ENCODE results near the gene RNF141.

Gene RNF141

DNA sequence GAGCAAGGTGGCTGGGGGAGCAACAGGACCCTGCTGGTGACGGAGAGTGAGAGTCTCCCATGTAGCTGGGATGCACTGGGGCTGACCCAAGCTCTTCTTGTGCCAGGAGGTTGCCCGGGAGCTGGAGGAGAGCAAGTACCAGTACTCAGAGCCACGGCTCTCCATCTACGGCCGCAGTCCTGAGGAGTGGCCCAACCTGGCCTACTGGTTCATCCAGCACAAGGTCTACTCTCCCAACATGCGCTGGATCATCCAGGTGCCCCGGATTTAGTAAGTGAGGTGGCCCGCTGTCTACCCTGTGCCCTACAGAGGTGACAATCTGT lies 45.6 kb downstream of the RNF141 start:
- DNase-seq, result no peak

DNA sequence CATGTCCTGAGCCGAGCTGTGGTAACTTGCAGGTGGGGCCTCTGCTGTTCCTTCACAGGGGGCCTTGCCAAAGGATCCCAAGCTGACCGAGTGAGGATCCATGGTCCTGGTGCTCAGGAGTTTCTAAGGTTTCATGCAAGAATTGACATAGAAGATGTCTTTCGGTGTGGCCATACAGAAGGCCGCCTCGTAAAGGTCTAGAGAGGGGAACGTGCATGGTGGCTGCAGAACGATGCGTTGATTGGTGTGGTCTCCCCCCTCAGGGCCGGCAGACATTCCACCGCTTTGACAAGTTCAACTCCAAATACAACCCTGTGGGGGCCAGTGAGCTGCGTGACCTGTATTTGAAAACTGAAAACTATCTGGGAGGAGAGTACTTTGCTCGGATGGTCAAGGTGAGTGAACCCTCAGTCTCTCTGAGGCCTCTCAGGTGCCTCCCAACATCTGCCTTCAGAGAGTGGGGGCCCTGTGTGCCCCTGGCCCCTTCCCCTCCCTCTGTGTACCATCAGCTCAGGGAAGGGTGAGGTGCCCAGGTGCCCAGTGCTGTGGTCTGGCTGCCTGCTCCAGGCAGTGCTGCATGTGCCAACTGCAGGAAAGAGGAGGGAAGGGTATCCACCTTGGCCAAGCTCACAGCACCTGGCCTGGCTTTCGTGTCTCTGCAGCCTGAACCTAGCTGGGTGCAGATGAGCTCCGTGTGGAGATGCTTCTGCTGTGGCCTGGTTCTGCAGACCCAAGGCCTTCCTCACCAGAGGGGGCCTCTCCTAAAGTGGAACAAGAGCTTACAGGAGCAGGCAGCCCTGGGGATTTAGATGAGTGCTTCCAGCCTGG lies 46.1 kb downstream of the RNF141 start:
- DNase-seq, result no peak

DNA sequence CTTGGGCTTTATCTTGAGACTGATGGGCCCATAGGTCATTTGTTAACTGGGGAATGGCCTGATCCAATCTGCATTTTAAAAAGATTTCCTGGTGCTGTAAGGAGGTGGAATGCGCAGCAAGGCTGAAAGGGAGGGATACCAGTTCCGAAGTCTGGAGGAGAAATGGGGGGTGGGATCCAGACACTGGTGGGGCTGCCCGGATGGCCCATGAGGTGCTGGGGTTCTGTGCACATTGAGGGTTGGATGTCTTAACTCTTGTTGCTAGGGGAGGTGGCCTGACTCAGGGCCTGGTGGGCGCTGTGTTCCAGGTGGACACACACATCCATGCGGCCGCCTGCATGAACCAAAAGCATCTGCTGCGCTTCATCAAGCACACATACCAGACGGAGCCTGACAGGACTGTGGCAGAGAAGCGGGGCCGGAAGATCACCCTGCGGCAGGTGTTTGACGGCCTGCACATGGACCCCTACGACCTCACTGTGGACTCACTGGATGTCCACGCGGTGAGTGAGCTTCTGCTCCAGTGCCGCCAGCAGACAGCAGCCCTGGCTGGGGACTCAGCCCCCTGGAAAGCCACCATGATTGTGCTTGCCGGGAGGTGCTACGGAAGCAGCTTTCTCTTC lies 47.8 kb downstream of the RNF141 start:
- no peak for DNase-seq

- DNase-seq, result no peak
Measured at GRCh38 chr11:10492084-10492483, 48.9 kb downstream of the RNF141 start.

DNA sequence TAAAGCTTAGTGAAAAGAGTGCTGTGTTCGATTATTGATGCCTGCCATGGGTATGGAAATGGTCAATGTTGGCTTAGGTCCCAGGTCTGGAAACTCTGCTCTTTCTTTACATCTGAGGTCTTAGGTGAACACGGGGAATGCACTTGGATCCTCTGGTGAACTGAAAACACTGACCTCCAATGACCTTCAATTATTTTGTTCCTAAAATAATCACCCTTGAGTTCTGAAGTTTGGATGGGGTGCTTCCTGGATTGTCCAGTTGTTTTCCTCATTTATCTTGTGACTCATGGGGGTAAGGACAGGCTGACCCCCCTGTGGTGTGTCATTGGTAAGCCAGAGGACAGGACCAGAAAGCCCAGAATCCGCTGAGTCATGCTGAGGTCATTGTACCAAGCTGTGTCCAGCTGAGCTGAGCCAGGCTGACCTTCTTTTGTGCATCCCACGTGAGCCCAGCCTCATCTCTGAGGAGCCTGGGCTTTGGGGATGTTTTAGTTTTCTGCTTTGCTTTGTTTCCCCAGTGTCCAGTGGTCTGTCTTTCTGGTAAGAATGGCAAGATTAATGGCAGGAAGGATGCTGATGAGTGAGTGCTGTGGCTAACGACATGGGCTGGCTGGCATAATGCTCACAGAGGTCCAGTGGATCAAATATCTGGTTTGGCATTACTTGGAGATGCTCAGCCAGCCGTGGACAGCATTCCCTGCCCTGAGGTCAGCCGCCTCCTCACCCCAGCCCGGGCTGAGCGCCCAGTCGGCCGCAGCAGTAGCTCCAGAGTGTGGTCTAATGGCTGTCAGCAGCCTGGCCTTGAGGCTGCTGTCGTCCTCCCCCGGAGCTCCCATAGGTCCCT lies 50.4 kb downstream of the RNF141 start:
- peak; percentile 9 for DNase-seq

GRCh38 chr11:10490032-10490397 lies 51.0 kb downstream of the RNF141 start:
- no peak for DNase-seq

- DNase-seq, result peak; percentile 68
Measured at GRCh38 chr11:10488934-10489691, 51.9 kb downstream of the RNF141 start.

DNA sequence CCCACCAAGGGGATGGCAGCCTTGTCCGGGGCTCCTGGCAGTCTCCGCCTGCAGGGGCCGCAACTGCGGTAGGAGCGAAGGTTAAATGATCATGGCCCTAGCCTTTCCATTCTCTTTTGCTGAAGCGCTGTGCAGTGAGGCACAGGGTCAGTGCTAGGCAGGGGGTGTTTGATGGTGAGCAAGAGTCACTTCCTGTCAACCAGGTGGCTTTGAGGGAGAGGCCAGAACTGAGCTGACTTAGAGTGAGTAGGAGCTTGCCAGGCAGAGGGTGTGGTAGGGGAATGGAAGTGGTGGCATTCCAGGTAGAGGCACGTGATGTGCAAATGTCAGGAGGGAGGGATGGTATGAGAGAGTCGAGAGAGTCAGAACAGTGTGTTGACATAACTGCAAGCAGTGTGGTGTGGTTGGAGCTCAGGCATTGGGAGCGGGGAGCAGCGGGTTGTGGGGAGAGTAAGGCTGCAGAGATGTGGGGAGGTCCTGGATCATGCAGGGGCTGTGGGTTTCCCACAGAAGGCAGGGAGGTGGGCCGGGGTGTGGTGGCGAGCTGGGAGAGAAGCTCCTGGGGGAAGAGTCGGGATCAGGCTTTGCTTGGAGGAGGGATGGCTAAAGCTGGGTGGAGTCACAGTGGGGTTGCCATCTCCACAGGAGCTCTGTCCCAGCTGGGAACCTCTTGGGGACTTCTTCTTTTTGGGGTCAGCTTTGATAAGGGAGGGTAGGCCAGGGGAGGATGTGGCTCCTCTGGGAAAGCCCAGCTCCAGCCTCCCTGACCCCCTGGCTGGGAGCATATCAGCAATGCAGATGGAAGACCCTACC lies 52.7 kb downstream of the RNF141 start:
- DNase-seq, result no peak

DNA sequence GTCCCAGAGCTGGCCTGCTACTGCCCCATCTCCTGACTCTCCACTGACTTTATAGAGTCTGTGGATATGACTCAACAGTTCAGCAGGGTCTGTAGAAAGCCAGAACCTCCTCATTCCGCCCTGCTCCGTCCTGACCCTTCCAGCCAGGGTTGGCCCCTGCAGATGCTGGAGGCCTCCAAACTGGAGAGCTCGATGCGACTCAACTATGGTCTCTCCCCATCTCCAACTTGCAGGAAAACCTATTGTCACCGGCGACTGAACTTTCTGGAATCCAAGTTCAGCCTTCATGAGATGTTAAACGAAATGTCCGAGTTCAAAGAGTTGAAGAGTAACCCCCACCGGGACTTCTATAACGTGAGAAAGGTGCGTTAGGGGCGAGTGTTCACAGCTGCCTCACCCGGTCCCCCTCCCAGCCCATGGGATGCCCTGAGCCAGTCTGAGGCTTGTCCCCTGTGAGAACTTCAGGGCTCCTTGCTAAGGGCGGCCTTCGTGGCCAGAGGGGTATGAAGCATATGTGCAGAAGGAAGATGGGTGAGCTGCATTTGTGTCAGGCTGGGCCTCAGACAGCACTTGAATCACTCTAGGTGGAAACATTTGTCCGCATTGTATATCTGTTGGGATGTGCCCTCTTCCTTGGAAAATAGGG lies 53.9 kb downstream of the RNF141 start:
- DNase-seq, result no peak

GRCh38 chr11:10486161-10486840 lies 54.7 kb downstream of the RNF141 start:
- no peak for DNase-seq

GRCh38 chr11:10485646-10486045 lies 55.3 kb downstream of the RNF141 start:
- no peak for DNase-seq

- no peak for DNase-seq
Measured at GRCh38 chr11:10484461-10485180, 56.4 kb downstream of the RNF141 start.

GRCh38 chr11:10483584-10483983 lies 57.4 kb downstream of the RNF141 start:
- no peak for DNase-seq

- no peak for DNase-seq
Measured at GRCh38 chr11:10483174-10483573, 57.8 kb downstream of the RNF141 start.

GRCh38 chr11:10481560-10482349 lies 59.2 kb downstream of the RNF141 start:
- no peak for DNase-seq

GRCh38 chr11:10480760-10481159 lies 60.2 kb downstream of the RNF141 start:
- no peak for DNase-seq

- no peak for DNase-seq
Measured at GRCh38 chr11:10480026-10480425, 61.0 kb downstream of the RNF141 start.

GRCh38 chr11:10478574-10479550 lies 62.1 kb downstream of the RNF141 start:
- DNase-seq, result no peak
